Measurements from ENCODE around the gene TNRC6B. TPM values are rescaled to one million over a fixed set of nuclear protein-coding genes. Genes with fewer than 3 reads are reported as not detected.

The TNRC6B gene
- total and polyA plus RNA-seq, 2 of the 13 experiments (the other 11 are each of a cell fraction or from before 2014, with no cell fraction given) = 8.9 to 13.2 TPM

GRCh38 chr22:40328546-40329456, 151.1 kb downstream of the TNRC6B start (continued):
- TF ChIP-seq IRF1 (CRISPR knock-in tag; IDR thresholded peaks at IDR 0.05; ENCODE audit: low read depth) = no peak
- no peak for TF ChIP-seq THAP7 (CRISPR knock-in tag; IDR thresholded peaks at IDR 0.05)
- no peak for TF ChIP-seq SATB2 (CRISPR knock-in tag; IDR thresholded peaks at IDR 0.05)
- no peak for TF ChIP-seq ZNF382 (CRISPR knock-in tag; IDR thresholded peaks at IDR 0.05; ENCODE audit: borderline replicate concordance)
- TF ChIP-seq NFKB2 (CRISPR knock-in tag; IDR thresholded peaks at IDR 0.05; ENCODE audit: borderline replicate concordance) = no peak
- no peak for TF ChIP-seq ZNF3 (CRISPR knock-in tag; IDR thresholded peaks at IDR 0.05)
- no peak for TF ChIP-seq CBX2 (IDR thresholded peaks at IDR 0.05; ENCODE audit: low read depth, low read length)
- TF ChIP-seq CBX2 (CRISPR knock-in tag; IDR thresholded peaks at IDR 0.05; ENCODE audit: low read depth) = no peak

GRCh38 chr22:40329466-40329865, 151.7 kb downstream of the TNRC6B start:
- Histone ChIP-seq H3K4me3 (replicated peaks in 1 of 3; ENCODE audit: insufficient read depth in 1 of 3, low read depth in 2 of 3, low read length in 3 of 3) (no peak overlapping the region), H2AFZ (ENCODE audit: low read length) (no peak overlapping the region), H3K36me3 (replicated peaks in 1 of 2; ENCODE audit: control insufficient read depth in 1 of 2, insufficient read depth in 2 of 2, low read length in 2 of 2) (peaks cover 1 to 5% of the 10 kb centered on the region in 2 experiments; a peak in 2 of 5 replicates), H3K27me3 (ENCODE audit: control insufficient read depth in 1 of 2, insufficient read depth in 2 of 2, low read length in 2 of 2) (no peaks in the 10 kb centered on the region), H3K4me2 (ENCODE audit: low read depth, low read length) (no peak overlapping the region), H4K20me1 (ENCODE audit: insufficient read depth, low read length) (no peaks in the 10 kb centered on the region; the same call in 1 of the 2 replicates), H3K4me1 (ENCODE audit: insufficient read depth, low read length) (no peaks in the 10 kb centered on the region), H3K27ac (ENCODE audit: extremely low read length, insufficient read depth, low read length) (no peak overlapping the region), H3K9ac (ENCODE audit: insufficient read depth, low read depth, low read length) (no peak overlapping the region), H3K79me2 (ENCODE audit: insufficient read depth, low read length) (no peaks in the 10 kb centered on the region), H3K9me3 (ENCODE audit: low read length) (no peaks in the 10 kb centered on the region)
- FAIRE-seq (no peak), DNase-seq (ENCODE audit: low spot score) (no peak), ATAC-seq (no peak)
- WGBS (ENCODE audit: low lambda C conversion rate) = 96% methylated on average over 9 of the region's 9 CpGs
- ChIA-PET POLR2A (no interaction called here), CTCF (ENCODE audit: low intra/inter-chr PET ratio, low total read pairs) (no interaction called here)
- in situ Hi-C loops (cut with HindIII; ENCODE audit: extremely low pct_ligation_motif_present, low pct_unique_long_range_greater_than_20kb) (no loop called here), intact Hi-C loops (cut with micrococcal nuclease; ENCODE audit: unreplicated experiment) (no loop called here)
- BruUV-seq (replicated peaks) = no TSS peak
- TF ChIP-seq E2F5 (CRISPR knock-in tag; conservative IDR thresholded peaks at IDR 0.05) (no peak), ZUFSP (CRISPR knock-in tag; IDR thresholded peaks at IDR 0.05; ENCODE audit: borderline replicate concordance) (no peak), ZBTB44 (CRISPR knock-in tag; IDR thresholded peaks at IDR 0.05) (no peak), IKZF1 (IDR thresholded peaks at IDR 0.05) (no peak)
